Astrocyte (in vitro differentiated cells and primary cell): ENCODE results near the gene RPL7L1.

Experiments used
- CTCF ChIP-seq: IDR thresholded peaks from 2 replicates; pipeline ENCODE4 v1.5.1; 2011; ENCODE audit warnings: low read depth, mild to moderate bottlenecking, inconsistent platforms, low read length, moderate library complexity; ENCODE audit not compliant: insufficient read depth
- EZH2 ChIP-seq: IDR thresholded peaks from 2 replicates; pipeline ENCODE4 v1.6.1; 2012; ENCODE audit warnings: mild to moderate bottlenecking, low read length, inconsistent platforms; ENCODE audit not compliant: insufficient read depth

GRCh38 chr6:42899871-42900270 is 20.5 kb downstream of the RPL7L1 start:
- no peak for TF ChIP-seq CTCF
- TF ChIP-seq EZH2: no peak
